ENCODE results near the gene RAI1. TPM values are rescaled to one million over a fixed set of nuclear protein-coding genes. Genes with fewer than 3 reads are reported as not detected.

Gene RAI1
- polyA plus RNA-seq, 4 donors: 21.8 to 32.4 (median 23.6) TPM

GRCh38 chr17:17820463-17821158, 139.4 kb downstream of the RAI1 start:
- DNase-seq (ENCODE audit: low read depth in 4 of 4, low spot score in 3 of 4): no peak

- DNase-seq (ENCODE audit: low read depth in 4 of 4, low spot score in 3 of 4): no peak
Observed at GRCh38 chr17:17822189-17822588, 140.9 kb downstream of the RAI1 start.

GRCh38 chr17:17822616-17823015, 141.4 kb downstream of the RAI1 start:
- DNase-seq (ENCODE audit: low read depth in 4 of 4, low spot score in 3 of 4): no peak

- peak in 2 of 4 donors; percentile 74 to 77 for DNase-seq (ENCODE audit: low read depth in 4 of 4, low spot score in 3 of 4)
Observed at GRCh38 chr17:17823433-17824118, 142.3 kb downstream of the RAI1 start.

GRCh38 chr17:17824119-17824782, 143.0 kb downstream of the RAI1 start:
- no peak for DNase-seq (ENCODE audit: low read depth in 4 of 4, low spot score in 3 of 4)

GRCh38 chr17:17824783-17825614, 143.7 kb downstream of the RAI1 start:
- no peak for DNase-seq (ENCODE audit: low read depth in 4 of 4, low spot score in 3 of 4)

- DNase-seq (ENCODE audit: low read depth in 4 of 4, low spot score in 3 of 4): no peak
Observed at GRCh38 chr17:17826342-17826713, 145.1 kb downstream of the RAI1 start.

- DNase-seq (ENCODE audit: low read depth in 4 of 4, low spot score in 3 of 4): no peak
Observed at GRCh38 chr17:17826942-17827785, 145.9 kb downstream of the RAI1 start.

- no peak for DNase-seq (ENCODE audit: low read depth in 4 of 4, low spot score in 3 of 4)
Observed at GRCh38 chr17:17827826-17828621, 146.8 kb downstream of the RAI1 start.

- DNase-seq (ENCODE audit: low read depth in 4 of 4, low spot score in 3 of 4): no peak
Observed at GRCh38 chr17:17830269-17830567, 149.0 kb downstream of the RAI1 start.

- DNase-seq (ENCODE audit: low read depth in 4 of 4, low spot score in 3 of 4): no peak
Observed at GRCh38 chr17:17830740-17831207, 149.5 kb downstream of the RAI1 start.

- DNase-seq (ENCODE audit: low read depth in 4 of 4, low spot score in 3 of 4): no peak
Observed at GRCh38 chr17:17831208-17832031, 150.2 kb downstream of the RAI1 start.

- no peak for DNase-seq (ENCODE audit: low read depth in 4 of 4, low spot score in 3 of 4)
Observed at GRCh38 chr17:17832032-17832363, 150.7 kb downstream of the RAI1 start.

GRCh38 chr17:17833658-17834357, 152.6 kb downstream of the RAI1 start:
- DNase-seq (ENCODE audit: low read depth in 4 of 4, low spot score in 3 of 4): no peak

GRCh38 chr17:17834974-17835373, 153.7 kb downstream of the RAI1 start:
- DNase-seq (ENCODE audit: low read depth in 4 of 4, low spot score in 3 of 4): no peak

GRCh38 chr17:17835415-17836249, 154.4 kb downstream of the RAI1 start:
- no peak for DNase-seq (ENCODE audit: low read depth in 4 of 4, low spot score in 3 of 4)

- DNase-seq (ENCODE audit: low read depth in 4 of 4, low spot score in 3 of 4): peak; percentile 94 to 100 (median 95)
Observed at GRCh38 chr17:17836250-17836817, 155.1 kb downstream of the RAI1 start.

All from right renal pelvis (tissue), 4 donors.